ENCODE measurements around the gene AIMP1. TPM values are rescaled to one million over a fixed set of nuclear protein-coding genes. Genes with fewer than 3 reads are reported as not detected.
A peak's percentile ranks its signal among the peaks of the same experiment; 100 is the strongest.

The AIMP1 gene
- total RNA-seq, result 72.1 and 72.5 TPM in 2 replicates

DNA sequence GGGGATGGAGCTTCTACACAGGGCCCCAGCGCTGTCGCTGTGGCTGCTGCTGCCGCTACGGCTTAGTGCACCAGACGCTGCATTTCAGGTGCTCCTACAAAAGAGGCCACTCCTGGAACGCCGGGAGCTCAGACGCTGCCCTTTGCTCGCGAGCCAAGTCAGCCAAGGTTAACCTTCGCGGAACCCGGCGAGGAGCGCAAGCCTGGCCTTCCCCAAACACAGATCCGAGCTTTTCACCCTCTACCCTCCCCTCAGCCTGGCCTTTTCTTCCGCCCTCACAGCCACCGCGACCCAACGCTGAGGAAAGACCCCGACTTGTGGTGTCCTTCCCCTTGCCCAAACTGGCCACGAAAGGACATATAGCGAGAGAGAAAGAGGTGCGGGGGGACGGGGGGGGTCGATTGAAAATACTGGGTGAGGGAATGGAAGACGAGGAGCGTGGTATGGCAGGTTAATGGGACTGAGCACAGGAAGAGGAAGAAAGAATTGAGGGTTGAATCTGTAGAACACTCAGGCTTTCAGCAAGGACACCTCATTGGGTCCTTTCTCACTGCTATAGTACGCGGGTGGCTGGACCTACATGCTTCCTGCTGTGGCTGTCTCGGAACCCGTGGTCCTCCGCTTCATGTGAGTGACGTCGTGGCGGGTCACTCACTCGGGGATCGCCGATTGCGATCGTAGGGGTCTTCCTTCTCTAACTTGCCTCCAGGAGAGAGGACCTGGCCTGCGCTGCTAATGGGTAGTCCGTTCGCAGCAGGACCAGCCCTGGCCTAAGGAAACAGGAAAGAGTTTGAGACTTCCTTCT is at the start of gene AIMP1, which contains the start of gene TBCK:
Gene AIMP1 (plus strand): TSS at position 583 of the 805 bp plus-strand sequence. CDS start 8,460 bp downstream, outside the sequence.
Gene TBCK (minus strand): TSS at position 242 of the 805 bp plus-strand sequence. CDS start 7,249 bp downstream, outside the sequence.
- peaks cover 19% of the 10 kb centered on the region for H3K36me3 Mint-ChIP-seq (ENCODE audit: low read depth)
- intact Hi-C loops (cut with micrococcal nuclease), result loop anchor here (1.0 to 10.0 kb wide), 6 partner anchors 17 to 1404 kb away; partner anchors contain the start of genes GSTCD, INTS12, PAPSS1 and TET2

DNA sequence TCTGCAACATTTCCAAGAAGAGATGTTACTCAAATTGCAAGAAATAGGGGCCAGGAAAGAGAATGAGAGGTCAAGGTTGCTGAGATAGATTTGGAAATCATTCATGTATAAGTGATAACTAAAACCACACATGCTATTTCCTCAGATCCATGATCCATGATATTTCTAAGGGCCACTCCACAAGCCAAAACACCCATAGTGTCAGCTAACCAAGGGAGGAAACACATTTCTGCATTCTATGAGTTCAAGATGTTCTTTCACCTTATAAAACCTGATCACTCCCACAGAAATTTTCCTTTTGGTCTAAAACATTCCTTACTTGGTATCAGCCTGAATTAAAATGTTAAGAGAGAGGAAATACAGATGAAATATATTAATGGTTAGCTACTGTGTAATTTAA is 47.6 kb upstream of the AIMP1 start:
- no peaks in the 10 kb centered on the region for H3K27me3 Mint-ChIP-seq (ENCODE audit: low read depth)
- no peaks in the 10 kb centered on the region for H3K9me3 Mint-ChIP-seq
- intact Hi-C loops (cut with micrococcal nuclease), result loop anchor here (10.0 kb wide), 1 partner anchor 626 kb away; no protein-coding TSS in a partner anchor
- no peak overlapping the region for H3K4me3 Mint-ChIP-seq (ENCODE audit: low read depth)
- no peak for DNase-seq (ENCODE audit: low spot score)
- no peak overlapping the region for H3K27ac Mint-ChIP-seq
- peaks cover 2% of the 10 kb centered on the region for H3K4me1 Mint-ChIP-seq (ENCODE audit: low read depth)
- H3K36me3 Mint-ChIP-seq (ENCODE audit: low read depth), result no peaks in the 10 kb centered on the region

More for the DNA sequence above, at the start of gene AIMP1, which contains the start of gene TBCK:
- Mint-ChIP-seq H3K4me1 (ENCODE audit: low read depth) (peaks cover 23% of the 10 kb centered on the region), H3K9me3 (no peaks in the 10 kb centered on the region), H3K27me3 (ENCODE audit: low read depth) (no peaks in the 10 kb centered on the region), H3K4me3 (ENCODE audit: low read depth) (no peak within 1 kb of the TSS), H3K27ac (peak within 1 kb of the TSS; percentile 91)
- peak; percentile 84 for DNase-seq (ENCODE audit: low spot score)

DNA sequence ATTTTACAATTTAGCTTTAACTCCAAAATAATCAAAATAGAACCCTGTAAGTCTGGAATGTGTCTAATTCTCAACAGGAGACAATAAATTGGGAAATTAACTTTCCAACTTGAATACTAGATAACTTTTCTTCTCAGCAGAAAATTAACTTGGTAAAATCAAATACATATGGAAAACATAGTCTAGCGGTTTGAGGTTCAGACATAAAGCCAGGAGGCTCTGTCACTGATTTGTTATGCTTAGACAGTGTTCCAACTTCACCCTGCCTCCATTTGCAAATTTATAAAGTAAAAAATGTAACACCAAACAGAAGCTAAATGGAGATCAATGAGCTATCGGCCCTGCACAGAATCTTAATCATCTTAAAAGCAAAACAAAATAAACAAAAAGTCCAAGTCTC is 46.6 kb upstream of the AIMP1 start:
- no peak for DNase-seq (ENCODE audit: low spot score)
- H3K4me1 Mint-ChIP-seq (ENCODE audit: low read depth), result peaks cover 5% of the 10 kb centered on the region
- no peak overlapping the region for H3K4me3 Mint-ChIP-seq (ENCODE audit: low read depth)
- H3K36me3 Mint-ChIP-seq (ENCODE audit: low read depth), result peaks cover 5% of the 10 kb centered on the region
- H3K27me3 Mint-ChIP-seq (ENCODE audit: low read depth), result no peaks in the 10 kb centered on the region
- H3K27ac Mint-ChIP-seq, result no peak overlapping the region
- intact Hi-C loops (cut with micrococcal nuclease), result loop anchor here (10.0 kb wide), 1 partner anchor 625 kb away; no protein-coding TSS in a partner anchor
- no peaks in the 10 kb centered on the region for H3K9me3 Mint-ChIP-seq

DNA sequence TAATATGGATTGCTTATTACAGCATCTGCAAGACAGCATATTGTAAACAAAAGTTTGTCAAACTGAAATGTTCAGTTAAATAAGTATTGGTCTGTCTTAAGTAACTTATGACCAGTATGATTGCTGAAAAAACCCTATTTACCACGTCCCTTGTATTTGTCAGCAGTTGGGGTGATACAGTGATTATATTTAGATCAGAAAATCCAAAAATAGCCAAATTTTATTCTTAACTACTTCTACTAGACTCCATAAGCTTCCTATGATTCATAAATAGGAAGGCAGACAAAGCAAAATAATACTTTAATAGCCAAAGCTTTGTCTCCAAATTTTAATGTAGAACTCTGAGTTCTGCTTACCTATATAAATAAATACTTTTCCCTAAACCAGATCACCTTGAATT is 45.6 kb upstream of the AIMP1 start:
- Mint-ChIP-seq H3K4me1 (ENCODE audit: low read depth) (peaks cover 5% of the 10 kb centered on the region), H3K27me3 (ENCODE audit: low read depth) (no peaks in the 10 kb centered on the region), H3K9me3 (no peaks in the 10 kb centered on the region), H3K4me3 (ENCODE audit: low read depth) (no peak overlapping the region), H3K27ac (no peak overlapping the region), H3K36me3 (ENCODE audit: low read depth) (peaks cover 5% of the 10 kb centered on the region)
- intact Hi-C loops (cut with micrococcal nuclease), result no loop called here
- DNase-seq (ENCODE audit: low spot score), result no peak

DNA sequence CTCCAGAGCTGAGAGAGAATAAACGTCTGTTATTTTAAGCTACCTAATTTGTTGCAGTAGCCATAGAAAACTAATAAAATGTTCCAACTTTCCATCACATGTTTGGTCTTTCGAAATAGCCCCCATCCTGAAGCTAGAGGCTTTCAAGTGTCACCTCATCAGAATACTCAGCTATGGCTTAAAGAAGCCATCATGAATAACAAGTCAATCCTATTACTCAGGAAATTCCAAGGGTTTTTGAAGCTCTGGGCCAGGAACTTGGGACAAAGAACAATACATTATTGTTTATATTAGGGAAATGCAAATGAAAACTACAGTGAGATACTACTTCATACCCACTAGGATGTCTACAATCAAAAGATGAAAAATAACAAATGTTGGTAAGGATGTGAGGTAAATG is 42.5 kb upstream of the AIMP1 start:
- no peak for DNase-seq (ENCODE audit: low spot score)
- no peak overlapping the region for H3K27ac Mint-ChIP-seq
- peaks cover 3% of the 10 kb centered on the region for H3K4me1 Mint-ChIP-seq (ENCODE audit: low read depth)
- no peak overlapping the region for H3K4me3 Mint-ChIP-seq (ENCODE audit: low read depth)
- no peaks in the 10 kb centered on the region for H3K9me3 Mint-ChIP-seq
- intact Hi-C loops (cut with micrococcal nuclease), result no loop called here
- H3K27me3 Mint-ChIP-seq (ENCODE audit: low read depth), result no peaks in the 10 kb centered on the region
- peaks cover 5% of the 10 kb centered on the region for H3K36me3 Mint-ChIP-seq (ENCODE audit: low read depth)

DNA sequence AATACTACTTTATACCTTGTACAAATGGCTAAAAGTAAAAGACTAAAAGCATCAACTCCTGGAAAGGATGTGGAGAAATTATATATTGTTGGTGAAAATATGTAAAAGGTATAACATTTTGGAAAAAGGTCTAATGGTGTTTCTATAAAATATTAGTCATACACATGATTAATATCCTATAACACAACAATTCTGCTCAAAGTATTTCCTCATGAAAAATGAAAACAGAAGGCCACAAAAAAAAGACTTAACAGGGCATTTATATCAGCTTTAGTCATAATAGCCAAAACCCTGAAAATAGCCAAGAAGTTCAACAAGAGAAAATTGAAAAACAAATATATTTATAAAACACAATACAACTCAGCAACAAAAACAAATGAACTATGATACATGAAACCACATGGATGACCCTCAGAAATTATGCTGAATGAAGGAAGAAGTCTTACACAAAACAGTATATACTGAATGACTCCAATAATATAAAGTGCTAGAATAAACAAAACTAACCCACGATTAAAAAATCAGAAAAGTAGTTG is 39.1 kb upstream of the AIMP1 start:
- peaks cover 11% of the 10 kb centered on the region for H3K36me3 Mint-ChIP-seq (ENCODE audit: low read depth)
- H3K4me3 Mint-ChIP-seq (ENCODE audit: low read depth), result no peak overlapping the region
- intact Hi-C loops (cut with micrococcal nuclease), result no loop called here
- H3K27me3 Mint-ChIP-seq (ENCODE audit: low read depth), result no peaks in the 10 kb centered on the region
- no peak for DNase-seq (ENCODE audit: low spot score)
- H3K4me1 Mint-ChIP-seq (ENCODE audit: low read depth), result peaks cover 3% of the 10 kb centered on the region
- H3K9me3 Mint-ChIP-seq, result no peaks in the 10 kb centered on the region
- no peak overlapping the region for H3K27ac Mint-ChIP-seq

DNA sequence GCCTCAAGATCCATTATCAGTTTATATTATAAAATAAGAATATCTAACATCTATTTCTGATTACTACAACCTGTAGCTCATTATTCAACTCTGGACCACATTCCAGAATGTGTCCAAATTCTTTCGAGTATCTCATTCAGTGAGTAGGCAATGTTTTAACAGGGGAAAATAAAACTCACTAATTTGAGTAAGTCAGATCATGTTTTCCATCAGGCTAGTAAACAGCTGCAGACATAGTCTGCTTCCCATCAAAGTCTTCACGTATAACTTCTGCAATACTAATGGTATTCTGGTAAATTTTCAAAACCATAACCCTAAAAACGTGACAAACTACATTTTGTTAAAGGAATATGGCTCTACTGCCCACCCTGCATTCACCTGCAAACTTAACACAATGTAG is 32.1 kb upstream of the AIMP1 start:
- Mint-ChIP-seq H3K4me1 (ENCODE audit: low read depth) (no peaks in the 10 kb centered on the region), H3K36me3 (ENCODE audit: low read depth) (peaks cover 17% of the 10 kb centered on the region), H3K9me3 (no peaks in the 10 kb centered on the region), H3K27ac (no peak overlapping the region), H3K27me3 (ENCODE audit: low read depth) (no peaks in the 10 kb centered on the region), H3K4me3 (ENCODE audit: low read depth) (no peak overlapping the region)
- intact Hi-C loops (cut with micrococcal nuclease), result no loop called here
- no peak for DNase-seq (ENCODE audit: low spot score)

DNA sequence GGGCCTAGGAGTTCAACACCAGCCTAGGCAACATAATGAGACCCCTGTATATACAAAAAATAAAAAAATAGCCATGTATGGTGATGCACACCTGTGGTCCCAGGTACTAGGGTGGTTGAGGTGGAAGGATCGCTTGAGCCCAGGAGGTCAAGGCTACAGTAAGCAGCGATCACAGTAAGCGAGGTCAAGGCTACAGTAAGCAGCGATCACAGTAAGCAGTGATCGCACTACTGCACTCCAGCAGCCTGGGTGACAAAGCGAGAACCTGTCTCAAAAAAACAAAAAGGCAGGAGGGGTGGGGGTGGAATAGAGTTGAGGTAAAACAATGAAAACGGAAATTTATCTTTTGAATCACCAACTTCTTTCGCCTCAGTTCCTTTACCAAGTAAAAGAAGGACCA is 29.7 kb upstream of the AIMP1 start:
- DNase-seq (ENCODE audit: low spot score), result no peak
- no peak overlapping the region for H3K27ac Mint-ChIP-seq
- H3K4me3 Mint-ChIP-seq (ENCODE audit: low read depth), result no peak overlapping the region
- H3K27me3 Mint-ChIP-seq (ENCODE audit: low read depth), result no peaks in the 10 kb centered on the region
- intact Hi-C loops (cut with micrococcal nuclease), result no loop called here
- no peaks in the 10 kb centered on the region for H3K9me3 Mint-ChIP-seq
- H3K36me3 Mint-ChIP-seq (ENCODE audit: low read depth), result peaks cover 17% of the 10 kb centered on the region
- no peaks in the 10 kb centered on the region for H3K4me1 Mint-ChIP-seq (ENCODE audit: low read depth)

DNA sequence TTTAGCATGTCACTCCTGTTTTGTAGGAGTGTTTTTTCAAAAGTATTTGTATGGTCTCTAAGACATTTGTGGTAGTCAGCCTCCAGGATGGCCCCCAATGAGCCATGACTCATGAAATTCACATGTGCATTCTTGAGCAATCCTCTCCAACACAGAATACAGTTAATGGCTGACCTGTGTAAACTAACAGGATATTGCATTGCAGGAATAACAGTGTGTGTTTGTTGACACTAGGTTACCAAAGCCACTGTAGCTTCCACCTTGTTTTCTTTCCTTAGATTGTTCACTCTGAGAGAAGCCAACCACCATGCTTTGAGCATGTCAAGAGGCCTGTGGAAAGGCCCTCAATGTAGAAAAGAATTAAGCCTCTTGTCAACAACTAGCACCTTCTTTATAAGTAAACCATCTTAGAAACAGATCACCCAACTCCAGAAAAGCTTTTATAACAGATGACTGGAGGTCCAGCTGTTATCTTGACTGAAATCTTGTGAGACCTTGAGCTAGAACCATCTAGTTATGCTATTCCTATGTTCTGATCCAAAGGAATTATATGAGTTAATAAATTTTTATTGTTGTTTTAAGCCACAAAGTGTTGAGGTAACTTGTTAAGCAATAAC is 28.9 kb upstream of the AIMP1 start:
- Mint-ChIP-seq H3K36me3 (ENCODE audit: low read depth) (peaks cover 12% of the 10 kb centered on the region), H3K4me1 (ENCODE audit: low read depth) (no peaks in the 10 kb centered on the region), H3K9me3 (no peaks in the 10 kb centered on the region), H3K4me3 (ENCODE audit: low read depth) (no peak overlapping the region), H3K27me3 (ENCODE audit: low read depth) (no peaks in the 10 kb centered on the region), H3K27ac (no peak overlapping the region)
- DNase-seq (ENCODE audit: low spot score), result no peak
- intact Hi-C loops (cut with micrococcal nuclease), result no loop called here

DNA sequence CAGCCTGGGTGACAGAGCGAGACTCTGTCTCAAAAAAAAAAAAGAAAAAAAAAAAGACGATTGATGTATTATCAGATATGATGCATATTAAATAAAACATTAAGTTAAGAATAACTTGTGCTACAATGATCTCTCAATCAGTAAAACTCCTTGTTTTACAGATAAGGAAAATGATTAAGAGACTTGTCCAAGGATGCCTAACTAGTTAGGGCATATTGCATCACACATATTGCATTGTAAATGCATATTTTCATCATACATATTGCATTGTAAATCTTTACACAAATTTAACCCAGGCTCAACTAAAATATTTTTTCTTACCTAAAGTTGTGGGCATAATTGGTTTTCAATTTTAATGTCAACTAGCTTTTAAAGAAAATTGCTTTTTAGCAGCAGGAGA is 26.6 kb upstream of the AIMP1 start:
- Mint-ChIP-seq H3K4me3 (ENCODE audit: low read depth) (no peak overlapping the region), H3K4me1 (ENCODE audit: low read depth) (no peaks in the 10 kb centered on the region), H3K27me3 (ENCODE audit: low read depth) (no peaks in the 10 kb centered on the region), H3K27ac (no peak overlapping the region), H3K36me3 (ENCODE audit: low read depth) (peaks cover 14% of the 10 kb centered on the region), H3K9me3 (no peaks in the 10 kb centered on the region)
- intact Hi-C loops (cut with micrococcal nuclease), result no loop called here
- DNase-seq (ENCODE audit: low spot score), result no peak

DNA sequence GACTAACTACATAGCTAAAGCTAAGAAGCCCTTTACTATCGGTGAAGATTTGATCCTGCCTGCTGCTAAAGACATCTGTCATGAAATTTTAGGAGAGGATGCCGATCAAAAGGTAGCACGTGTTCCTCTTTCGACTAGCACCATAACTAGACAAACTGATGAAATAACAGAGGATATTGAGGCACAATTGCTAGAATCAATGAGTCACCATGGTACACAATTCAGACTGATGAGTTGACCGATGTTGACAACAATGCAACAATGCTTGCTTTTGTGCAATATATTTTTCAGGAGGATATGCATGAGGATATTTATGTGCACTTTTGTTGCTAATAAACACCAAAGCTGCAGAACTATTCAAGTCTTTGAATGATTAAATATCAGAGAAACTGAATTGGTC is 24.7 kb upstream of the AIMP1 start:
- intact Hi-C loops (cut with micrococcal nuclease), result no loop called here
- H3K27me3 Mint-ChIP-seq (ENCODE audit: low read depth), result no peaks in the 10 kb centered on the region
- DNase-seq (ENCODE audit: low spot score), result no peak
- H3K36me3 Mint-ChIP-seq (ENCODE audit: low read depth), result peaks cover 23% of the 10 kb centered on the region
- H3K4me1 Mint-ChIP-seq (ENCODE audit: low read depth), result no peaks in the 10 kb centered on the region
- no peak overlapping the region for H3K4me3 Mint-ChIP-seq (ENCODE audit: low read depth)
- no peak overlapping the region for H3K27ac Mint-ChIP-seq
- H3K9me3 Mint-ChIP-seq, result no peaks in the 10 kb centered on the region

DNA sequence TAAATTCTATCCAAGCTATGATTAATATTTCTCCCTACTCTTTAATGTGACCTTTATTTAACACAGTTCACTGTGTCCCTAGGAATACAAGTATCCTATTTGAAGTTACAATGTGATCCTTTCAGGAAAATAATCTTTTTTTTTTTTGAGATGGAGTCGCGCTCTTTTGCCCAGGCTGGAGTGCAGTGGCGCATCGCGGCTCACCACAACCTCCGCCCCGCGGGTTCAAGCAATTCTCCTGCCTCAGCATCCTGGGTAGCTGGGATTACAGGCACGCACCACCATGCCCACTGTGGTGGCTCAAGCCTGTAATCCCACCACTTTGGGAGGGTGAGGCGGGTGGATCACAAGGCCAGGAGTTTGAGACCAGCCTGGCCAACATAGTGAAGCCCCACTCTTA is 22.3 kb upstream of the AIMP1 start:
- peaks cover 20% of the 10 kb centered on the region for H3K36me3 Mint-ChIP-seq (ENCODE audit: low read depth)
- no peaks in the 10 kb centered on the region for H3K4me1 Mint-ChIP-seq (ENCODE audit: low read depth)
- no peaks in the 10 kb centered on the region for H3K9me3 Mint-ChIP-seq
- H3K27ac Mint-ChIP-seq, result no peak overlapping the region
- intact Hi-C loops (cut with micrococcal nuclease), result no loop called here
- H3K4me3 Mint-ChIP-seq (ENCODE audit: low read depth), result no peak overlapping the region
- no peaks in the 10 kb centered on the region for H3K27me3 Mint-ChIP-seq (ENCODE audit: low read depth)
- DNase-seq (ENCODE audit: low spot score), result no peak

Data from activated T-helper 2 cell treated with anti-CD3 and anti-CD28 coated beads, Interferon-gamma antibody, Interleukin-2, Interleukin-4, amounts not matched to agents 10 μg/mL and 5 μg/mL and 100 μg/mL, durations not matched to agents 14 hours and 24 hours and 36 hours (primary cell).